Left cardiac atrium (tissue), 4 donors: ENCODE data around the gene C12orf75. TPM values are rescaled to one million over a fixed set of nuclear protein-coding genes. Genes with fewer than 3 reads are reported as not detected.
"Not testable (repeated sequence)": the region's sequence is repeated elsewhere in the genome, so short reads cannot be mapped to it uniquely, and the experiment has no call there.

Source experiments
- ATAC-seq, 2 donors: fragments of 200-7000 bp; cut with Tn5 transposase; one replicate each; pipeline ENCODE4 v1.9.1; 2020; ENCODE audit warnings: mild to moderate bottlenecking in 2 of 2, moderate library complexity in 2 of 2
- DNase-seq: peaks from one replicate; pipeline ENCODE4 v3.0.0-alpha.2; 2020
- intact Hi-C, 2 donors: fragments of 100-400 bp; cut with DNase I; formaldehyde crosslinking; loops; one replicate each; pipeline versions ENCODE4 v1.14.1 to v1.15.1; 2022 to 2023
- total RNA-seq, 2 donors: library from RNA; stranded (reverse); fragmentation: NEBNext Ultra II Directional; extraction: Animal tissue kit (Norgen Biotek cat#: 25700); gene quantifications; one replicate each; pipeline ENCODE4 v1.2.1, GENCODE V29; 2021
- donor health status: DM: no; HTN: yes; CAD: no.
- donor health status: DM: no; HTN: yes; CAD: no; lungs with severe emphysema.
- donor health status: DM: yes; HTN: yes; CAD: no.
- donor health status: Dilated cardiomyopathy.

C12orf75 gene
- total RNA-seq, 2 donors from 2014 or later: 2.8 to 4.8 TPM

DNA sequence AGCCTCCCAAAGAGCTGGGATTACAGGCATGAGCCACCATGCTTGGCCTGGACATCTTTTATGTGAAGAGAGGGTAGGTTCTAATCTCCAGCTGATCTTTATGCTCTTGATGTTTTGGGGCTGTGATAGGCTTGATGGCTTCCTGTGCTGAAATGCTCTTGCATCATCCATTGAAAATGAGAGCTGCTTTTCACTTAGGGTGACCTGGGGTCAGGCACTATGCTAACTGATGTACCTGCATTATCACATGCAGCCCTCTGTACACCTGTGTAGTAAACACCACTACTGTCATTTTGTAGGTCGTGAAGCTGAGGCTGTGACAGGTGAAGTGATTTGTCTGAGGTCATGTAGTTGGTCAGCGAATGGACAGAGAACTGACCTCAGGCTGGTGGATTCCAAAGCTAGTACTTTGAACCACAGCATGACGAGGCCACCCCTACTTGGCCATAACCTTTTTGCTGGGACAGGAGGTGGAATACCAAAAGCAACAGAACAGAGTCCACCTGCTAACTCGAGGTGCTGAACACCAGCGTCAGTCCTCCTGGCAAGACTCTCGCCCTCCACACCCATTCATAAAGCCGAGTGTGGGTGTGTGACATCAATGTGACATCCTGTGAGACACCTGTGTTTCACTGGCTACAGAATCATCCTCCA is 69.1 kb downstream of the C12orf75 start:
- DNase-seq (no peak), ATAC-seq (no peak)
- intact Hi-C loops: no loop called here

DNA sequence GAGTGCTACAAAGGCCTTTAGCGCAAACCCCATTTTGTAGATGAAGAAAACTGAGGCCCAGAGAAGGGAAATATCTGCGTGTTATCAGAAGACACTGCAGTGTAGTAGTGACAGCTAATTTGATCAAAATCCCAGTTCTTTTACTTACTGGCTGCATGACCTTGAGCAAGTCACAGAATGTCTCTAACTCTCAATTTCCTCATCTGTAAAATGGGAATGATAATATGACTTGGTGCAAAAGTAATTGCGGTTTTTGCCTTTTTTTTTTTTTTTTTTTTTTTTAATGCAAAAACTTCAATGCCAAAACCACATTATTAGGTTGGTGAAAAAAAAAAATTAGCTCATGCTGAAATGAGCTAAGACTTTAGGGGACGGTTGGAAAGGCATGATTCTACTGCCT is 69.7 kb downstream of the C12orf75 start:
- intact Hi-C loops: no loop called here
- ATAC-seq (no peak), DNase-seq (no peak)

DNA sequence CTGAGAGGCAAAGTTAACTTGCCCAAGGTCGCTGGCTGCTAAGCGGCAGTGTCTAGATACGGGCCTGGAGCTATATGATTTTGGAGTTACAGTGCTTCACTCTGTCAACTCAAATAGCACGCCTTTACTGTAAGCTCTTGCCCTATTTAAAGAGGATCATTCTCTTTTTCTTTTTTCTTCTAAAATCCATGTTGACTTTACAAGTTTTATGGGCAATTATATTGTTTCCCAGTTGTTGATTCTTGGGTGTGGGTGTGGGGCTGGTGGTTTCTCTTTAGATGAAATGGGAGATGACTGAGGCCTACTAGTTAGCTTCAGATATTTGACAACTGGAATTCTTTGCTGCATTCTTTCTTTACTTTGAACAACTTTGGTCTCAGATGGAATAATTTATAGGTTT is 70.7 kb downstream of the C12orf75 start:
- intact Hi-C loops: no loop called here
- DNase-seq (no peak), ATAC-seq (no peak)

DNA sequence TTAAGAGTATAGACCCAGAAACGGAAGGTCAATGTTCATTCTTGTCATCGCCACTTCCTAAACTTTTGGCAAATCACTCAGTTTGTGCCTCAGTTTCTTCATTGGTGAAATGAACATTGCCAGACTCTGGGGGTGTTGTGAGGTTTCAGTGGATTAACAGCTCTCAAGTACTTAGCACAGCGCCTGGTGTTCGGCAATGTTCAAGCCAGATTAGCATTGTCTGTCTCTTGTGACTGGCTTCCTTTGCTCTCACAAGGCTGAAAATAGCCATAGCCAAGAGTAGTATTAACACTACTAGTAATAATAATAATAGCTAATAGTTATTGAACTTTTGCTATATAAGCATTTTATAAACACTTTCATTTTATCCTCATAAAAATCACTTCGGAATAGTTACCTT is 71.9 kb downstream of the C12orf75 start:
- peak in 1 of 2 donors; percentile 41 for ATAC-seq

DNA sequence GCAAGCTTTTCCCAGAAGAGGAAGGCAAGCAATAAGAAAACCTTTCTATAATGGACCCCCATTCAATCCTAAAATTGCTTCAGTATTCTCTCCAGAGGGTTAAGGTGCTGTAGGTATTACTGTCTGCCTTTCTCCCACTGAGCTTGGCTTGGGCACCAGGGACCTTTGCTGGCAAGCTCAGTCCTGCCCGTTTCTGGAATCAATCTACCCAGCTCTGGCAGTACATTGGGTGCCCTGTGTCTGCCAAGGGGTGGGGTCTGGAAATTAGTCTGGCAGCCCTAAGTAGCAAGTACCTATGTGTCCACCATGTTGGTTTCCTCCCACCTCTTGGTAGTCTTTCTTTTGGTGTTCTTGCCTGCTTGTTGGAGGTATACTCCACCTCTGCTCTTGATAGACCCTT is 72.6 kb downstream of the C12orf75 start:
- ATAC-seq (no peak), DNase-seq (no peak)
- intact Hi-C loops: no loop called here

More for the DNA sequence above, 71.9 kb downstream of the C12orf75 start:
- DNase-seq: no peak
- intact Hi-C loops: no loop called here

DNA sequence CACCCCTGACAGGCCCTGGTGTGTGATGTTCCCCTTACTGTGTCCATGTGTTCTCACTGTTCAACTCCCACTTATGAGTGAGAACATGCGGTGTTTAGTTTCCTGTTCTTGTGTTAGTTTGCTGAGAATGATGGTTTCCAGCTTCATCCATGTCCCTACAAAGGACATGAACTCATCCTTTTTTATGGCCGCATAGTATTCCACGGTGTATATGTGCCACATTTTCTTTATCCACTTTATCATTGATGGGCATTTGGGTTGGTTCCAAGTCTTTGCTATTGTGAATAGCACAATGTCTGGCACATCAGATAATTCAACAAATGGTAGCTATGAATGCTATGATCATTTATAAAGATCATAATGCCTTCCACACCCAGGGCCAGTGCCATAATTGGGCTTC is 73.6 kb downstream of the C12orf75 start:
- DNase-seq, ATAC-seq, intact Hi-C loops: not testable (repeated sequence)

DNA sequence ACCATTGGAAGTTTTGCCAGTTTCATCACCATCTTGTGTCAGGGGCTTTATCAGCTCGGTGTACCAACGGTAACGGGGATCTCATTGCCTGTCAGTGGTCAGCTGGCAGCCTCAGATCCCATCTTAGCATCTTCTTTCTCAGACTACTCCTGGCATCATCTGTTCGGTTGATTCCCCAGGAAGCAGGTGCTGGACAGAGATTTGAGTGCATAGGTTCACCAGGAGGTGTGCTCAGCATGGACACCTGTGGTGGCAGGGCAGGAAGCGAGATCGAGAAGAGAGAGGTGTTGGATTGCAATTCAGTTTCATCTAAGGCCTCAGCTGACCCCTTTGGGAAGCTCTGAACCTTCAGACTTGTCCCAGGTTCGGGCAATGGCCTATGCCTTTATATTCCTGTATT is 76.0 kb downstream of the C12orf75 start:
- DNase-seq: no peak
- intact Hi-C loops: no loop called here
- ATAC-seq: no peak

DNA sequence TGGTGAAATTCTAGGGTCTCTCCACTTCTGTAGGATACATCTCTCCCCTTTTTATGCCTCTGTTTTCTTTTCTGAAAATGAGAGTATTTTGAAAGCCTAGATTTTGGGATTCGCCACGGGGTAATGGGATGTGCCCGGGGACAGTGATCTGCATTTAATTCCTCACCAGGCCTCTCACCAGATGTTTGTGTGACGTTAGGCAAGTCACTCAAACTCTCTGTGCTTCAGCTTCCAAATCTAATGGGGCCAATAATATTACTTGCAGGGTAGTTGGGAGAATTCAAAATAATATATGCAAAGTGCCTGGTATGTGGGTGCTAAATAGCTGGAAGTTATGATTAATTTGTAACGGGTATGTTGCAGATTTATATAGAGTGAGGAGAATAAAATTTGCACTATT is 78.8 kb downstream of the C12orf75 start:
- intact Hi-C loops: no loop called here
- no peak for DNase-seq
- ATAC-seq: no peak

DNA sequence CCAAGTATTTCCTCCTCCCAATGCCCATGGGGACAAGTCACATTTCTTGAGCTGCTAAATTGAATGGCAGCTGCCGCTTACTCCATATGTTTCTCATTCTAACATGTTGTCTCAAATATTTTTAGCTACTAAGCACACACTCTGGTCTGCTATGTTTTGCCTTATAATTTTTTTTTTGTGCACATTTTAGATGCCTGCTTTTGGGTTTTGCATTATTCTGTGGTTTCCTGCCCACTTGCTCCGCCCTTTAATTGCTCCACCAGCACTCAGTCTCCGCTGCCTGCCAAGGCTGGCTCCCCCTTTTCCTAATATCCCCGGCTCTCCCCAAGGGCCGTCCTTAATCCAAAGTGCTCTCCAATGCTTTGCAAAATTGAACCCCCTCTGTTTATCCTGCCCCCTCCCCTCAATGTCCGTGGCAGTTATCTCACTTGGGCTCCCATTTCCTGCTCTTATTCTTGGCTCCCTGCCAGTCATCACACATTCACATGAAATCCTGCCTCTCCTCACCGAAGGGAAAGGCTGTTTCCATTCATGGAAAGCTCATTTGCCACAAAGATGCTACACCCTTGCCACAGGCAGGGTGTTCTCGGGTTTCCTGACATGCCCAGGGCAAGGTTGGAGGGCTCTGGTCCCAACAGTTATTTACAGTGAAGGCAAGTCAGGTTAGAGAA is 79.4 kb downstream of the C12orf75 start:
- DNase-seq (peak; percentile 81), ATAC-seq (peak; percentile 85 to 92)
- intact Hi-C loops: no loop called here

DNA sequence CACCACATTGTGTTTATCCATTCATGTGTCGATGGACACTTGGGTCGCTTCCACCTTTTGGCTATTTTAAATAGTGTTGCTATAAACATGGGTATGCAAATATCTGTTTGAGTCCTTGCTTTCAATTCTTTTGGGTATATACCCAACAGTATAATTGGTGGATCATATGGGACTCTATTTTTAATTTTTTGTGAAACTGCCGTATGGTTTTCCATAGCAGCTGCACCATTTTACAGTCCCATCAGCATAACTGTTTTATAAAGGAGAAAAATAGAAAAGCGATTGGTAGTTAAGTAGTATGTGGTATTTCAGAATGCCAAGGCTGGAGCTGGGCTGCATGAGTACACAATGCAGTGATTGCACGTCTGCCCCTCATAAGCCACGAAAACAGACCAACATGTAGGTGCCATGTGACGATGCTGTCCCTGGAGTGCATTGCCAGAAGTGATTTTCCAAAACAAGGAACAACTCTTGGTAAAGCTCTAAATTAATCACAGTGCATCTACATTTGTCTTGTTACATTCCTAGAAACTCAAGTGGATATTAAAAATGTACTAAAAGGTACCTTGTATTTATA is 83.5 kb downstream of the C12orf75 start:
- DNase-seq (no peak), ATAC-seq (no peak)
- intact Hi-C loops: no loop called here

DNA sequence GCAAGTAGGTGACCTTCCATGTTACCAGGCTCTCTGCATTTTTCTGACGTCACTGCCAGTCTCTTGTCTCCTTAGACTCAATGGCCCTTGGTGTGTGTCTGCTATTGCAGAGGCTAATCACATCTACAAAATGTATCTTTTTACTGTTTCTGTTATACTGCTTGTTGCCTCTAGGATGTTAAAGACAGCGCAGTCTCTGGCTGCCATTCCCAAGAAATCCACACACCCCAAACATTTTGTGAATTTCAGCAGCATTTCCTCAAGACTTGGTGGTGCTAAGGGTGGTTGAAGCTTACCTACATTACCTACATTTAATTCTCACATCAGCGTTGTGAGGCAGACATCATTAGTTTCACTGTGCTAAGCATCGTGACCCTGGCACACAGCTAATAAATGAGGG is 87.2 kb downstream of the C12orf75 start:
- intact Hi-C loops: no loop called here
- ATAC-seq (no peak), DNase-seq (no peak)

DNA sequence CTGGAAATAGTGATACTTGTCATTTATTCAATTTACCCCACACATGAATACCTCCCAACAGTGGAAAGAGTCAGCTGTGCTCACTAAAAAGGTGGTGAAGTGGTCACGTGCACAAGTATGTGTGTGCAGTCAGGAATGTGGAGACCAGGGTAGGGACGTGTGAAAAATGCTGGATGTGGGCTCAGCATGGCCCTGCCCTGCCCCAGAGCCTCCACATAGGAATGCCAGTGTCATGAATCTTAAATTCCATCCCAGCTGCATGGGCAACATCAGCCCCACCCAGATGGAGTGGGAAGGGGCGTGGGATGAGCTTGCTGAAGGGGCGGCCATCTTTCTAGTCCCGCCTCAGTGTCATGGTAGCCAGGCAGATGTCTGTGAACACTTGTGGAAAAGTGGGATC is 87.7 kb downstream of the C12orf75 start:
- ATAC-seq (peak in 1 of 2 donors; percentile 39), DNase-seq (no peak)
- intact Hi-C loops: no loop called here

DNA sequence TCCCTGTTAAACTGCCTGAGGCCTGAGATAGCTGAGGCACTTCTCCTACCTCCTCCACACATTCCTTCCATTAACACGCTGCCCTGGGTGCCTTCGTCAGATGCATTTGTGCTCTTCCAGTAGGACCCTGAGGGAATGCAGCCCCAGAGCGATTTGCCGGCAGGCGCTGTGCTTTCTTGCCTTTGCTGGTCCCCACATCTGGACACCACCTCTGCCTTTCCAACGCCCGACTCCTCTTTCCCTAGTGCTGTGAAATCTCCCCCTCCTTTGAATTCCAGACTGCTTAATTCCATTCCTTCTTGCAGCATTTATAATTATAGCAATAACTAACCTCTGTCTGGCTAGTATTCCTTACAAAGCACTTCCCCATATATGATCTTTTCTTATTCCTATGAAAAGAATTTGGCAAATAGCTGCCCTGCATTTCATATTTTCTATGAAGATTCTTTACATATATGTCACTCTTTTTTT is 88.4 kb downstream of the C12orf75 start:
- intact Hi-C loops: no loop called here
- ATAC-seq (peak in 1 of 2 donors; percentile 48), DNase-seq (no peak)

DNA sequence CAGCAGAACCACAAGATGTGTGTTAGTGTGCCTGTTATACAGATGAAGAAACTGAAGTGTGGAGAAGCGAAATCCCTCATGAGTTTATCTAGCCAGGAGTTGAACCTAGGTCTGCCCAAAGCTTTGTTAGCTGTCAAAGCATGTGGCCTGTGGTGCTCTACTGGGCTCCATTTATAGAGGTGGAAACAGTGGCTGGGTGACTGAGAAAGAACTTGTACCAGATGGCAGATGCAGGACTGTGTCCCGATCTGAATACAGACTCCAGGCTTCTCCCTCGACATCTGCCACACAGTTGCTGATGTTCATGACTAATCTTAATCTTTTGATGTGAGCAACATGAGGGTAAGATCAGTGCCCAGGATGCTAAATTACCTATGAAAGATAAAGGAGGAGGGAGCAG is 89.1 kb downstream of the C12orf75 start:
- DNase-seq: no peak
- no peak for ATAC-seq
- intact Hi-C loops: loop anchor here (1.0 to 10.0 kb wide), 5 partner anchors 245 to 805 kb away; partner anchors contain the start of gene NUAK1 (in 1 of the 2)

DNA sequence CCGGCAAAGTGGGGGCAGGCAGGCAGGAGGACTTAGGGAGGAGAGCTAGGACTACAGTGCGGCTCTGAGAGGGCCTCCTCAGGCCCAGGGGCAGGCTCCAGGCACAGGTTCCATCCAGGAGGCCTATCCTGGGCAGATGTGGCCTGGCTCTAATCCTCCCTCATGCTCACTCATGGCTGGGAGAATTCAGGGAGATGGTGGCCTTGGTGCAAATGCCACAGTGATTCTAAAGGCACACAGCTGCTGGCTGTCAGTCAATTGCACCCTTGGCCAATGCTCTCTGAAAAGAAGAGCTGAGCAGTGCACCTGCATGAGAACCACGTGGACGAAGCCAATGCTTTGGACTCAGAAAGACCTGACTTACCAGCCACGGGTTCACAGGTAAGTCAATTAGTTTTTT is 89.6 kb downstream of the C12orf75 start:
- ATAC-seq (no peak), DNase-seq (no peak)
- intact Hi-C loops: loop anchor here (1.0 to 10.0 kb wide), 5 partner anchors 245 to 804 kb away; partner anchors contain the start of gene NUAK1 (in 1 of the 2)

DNA sequence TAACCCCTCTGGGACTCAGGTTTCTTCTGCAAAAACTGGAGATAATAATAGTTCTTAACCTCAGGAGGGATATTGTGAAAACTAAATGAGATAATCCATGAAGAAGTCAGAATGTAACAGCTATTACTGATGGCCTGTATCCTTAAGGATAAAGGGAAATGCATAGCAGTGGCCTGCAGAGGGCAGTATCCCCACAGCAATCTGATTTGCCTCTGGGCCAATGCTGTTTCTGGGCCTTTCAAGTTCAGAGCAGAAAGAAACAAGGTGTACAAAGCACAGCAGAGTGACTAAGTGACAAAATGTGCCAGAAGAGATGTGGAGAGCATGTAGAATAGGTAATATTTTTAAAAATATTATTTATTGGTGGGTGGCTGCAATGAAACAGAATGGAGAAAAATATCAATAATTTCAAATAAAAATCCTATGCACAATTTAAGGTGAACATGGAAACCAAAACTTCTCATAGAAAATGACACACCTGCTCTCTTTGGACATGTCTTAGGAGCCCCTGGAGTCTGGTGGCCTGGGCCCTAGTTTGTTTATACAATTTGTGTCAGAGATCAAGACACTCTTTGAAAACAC is 90.3 kb downstream of the C12orf75 start:
- ATAC-seq: peak; percentile 87 to 90
- peak; percentile 75 for DNase-seq
- intact Hi-C loops: loop anchor here (1.0 to 10.0 kb wide), 5 partner anchors 244 to 804 kb away; partner anchors contain the start of gene NUAK1 (in 1 of the 2)
